H9 (cell line): ENCODE data around the gene CALHM6. TPM values are rescaled to one million over a fixed set of nuclear protein-coding genes. Genes with fewer than 3 reads are reported as not detected.

ENCODE experiments used
- DNase-seq: peaks from one replicate; pipeline ENCODE4 v3.0.0-alpha.2; 2017
- H2AFZ ChIP-seq: one replicate; pipeline ENCODE4 v1.6.1; 2013; ENCODE audit warnings: mild to moderate bottlenecking, low read length, control low read depth, moderate library complexity
- H2AK5ac ChIP-seq: 2 replicates; pipeline ENCODE4 v1.6.1; 2013; ENCODE audit warnings: low read length, control low read depth, mixed read lengths; ENCODE audit not compliant: insufficient read length
- H2BK120ac ChIP-seq: one replicate; pipeline ENCODE4 v1.6.1; 2013; ENCODE audit warnings: low read depth, mild to moderate bottlenecking, low read length, control low read depth, inconsistent platforms; ENCODE audit not compliant: poor library complexity, severe bottlenecking
- H2BK12ac ChIP-seq: 2 replicates; pipeline ENCODE4 v1.6.1; 2013; ENCODE audit warnings: low read length, control low read depth, mixed read lengths, low read depth; ENCODE audit not compliant: insufficient read length
- H2BK15ac ChIP-seq: 2 replicates; pipeline ENCODE4 v1.6.1; 2013; ENCODE audit warnings: low read depth, low read length, control low read depth
- H2BK20ac ChIP-seq: one replicate; pipeline ENCODE4 v1.6.1; 2013; ENCODE audit warnings: low read depth, mild to moderate bottlenecking, low read length, control low read depth, inconsistent platforms; ENCODE audit not compliant: poor library complexity, severe bottlenecking
- H2BK5ac ChIP-seq: 2 replicates; pipeline ENCODE4 v1.6.1; 2013; ENCODE audit warnings: low read length, control low read depth, mixed read lengths; ENCODE audit not compliant: insufficient read length
- H3K14ac ChIP-seq: 2 replicates; pipeline ENCODE4 v1.6.1; 2013; ENCODE audit warnings: low read length, control low read depth; ENCODE audit not compliant: insufficient read depth
- H3K18ac ChIP-seq: 2 replicates; pipeline ENCODE4 v1.6.1; 2013; ENCODE audit warnings: low read depth, mild to moderate bottlenecking, mixed read lengths, low read length, control low read depth; ENCODE audit not compliant: insufficient read length
- H3K23ac ChIP-seq: 2 replicates; pipeline ENCODE4 v1.6.1; 2013; ENCODE audit warnings: low read length, control low read depth, mixed read lengths, low read depth; ENCODE audit not compliant: insufficient read length
- H3K23me2 ChIP-seq: 2 replicates; pipeline ENCODE4 v1.6.1; 2013; ENCODE audit warnings: low read depth, mild to moderate bottlenecking, mixed read lengths, low read length, control low read depth; ENCODE audit not compliant: insufficient read length, poor library complexity, severe bottlenecking
- H3K27ac ChIP-seq: 2 replicates; pipeline ENCODE4 v1.5.1; 2013; ENCODE audit warnings: low read length, control low read depth, mixed read lengths, low read depth; ENCODE audit not compliant: insufficient read length
- H3K27me3 ChIP-seq: 2 replicates; pipeline ENCODE4 v1.6.1; 2013; ENCODE audit warnings: low read length, control low read depth, inconsistent platforms; ENCODE audit not compliant: insufficient read depth
- H3K4ac ChIP-seq: 2 replicates; pipeline ENCODE4 v1.6.1; 2013; ENCODE audit warnings: low read depth, mild to moderate bottlenecking, control low read depth, inconsistent platforms, low read length, moderate library complexity
- H3K4me1 ChIP-seq: 2 replicates; pipeline ENCODE4 v1.6.1; 2013; ENCODE audit warnings: low read length, control low read depth, inconsistent platforms; ENCODE audit not compliant: insufficient read depth
- H3K4me2 ChIP-seq: 2 replicates; pipeline ENCODE4 v1.6.1; 2013; ENCODE audit warnings: low read length, control low read depth, mixed read lengths; ENCODE audit not compliant: insufficient read length, insufficient read depth
- H3K56ac ChIP-seq: 2 replicates; pipeline ENCODE4 v1.6.1; 2013; ENCODE audit warnings: low read depth, mild to moderate bottlenecking, mixed read lengths, low read length, control low read depth; ENCODE audit not compliant: insufficient read length
- H3K79me1 ChIP-seq: 2 replicates; pipeline ENCODE4 v1.6.1; 2013; ENCODE audit warnings: low read depth, mild to moderate bottlenecking, moderate library complexity, low read length, control low read depth, inconsistent platforms; ENCODE audit not compliant: insufficient read depth, poor library complexity, severe bottlenecking
- H3K79me2 ChIP-seq: 2 replicates; pipeline ENCODE4 v1.6.1; 2013; ENCODE audit warnings: low read length, control low read depth, inconsistent platforms; ENCODE audit not compliant: insufficient read depth
- H3K9ac ChIP-seq: 2 replicates; pipeline ENCODE4 v1.6.1; 2013; ENCODE audit warnings: low read length, control low read depth, mixed read lengths; ENCODE audit not compliant: insufficient read length; ENCODE audit errors: extremely low read depth
- H3K9me3 ChIP-seq: one replicate; pipeline ENCODE4 v1.6.1; 2013; ENCODE audit warnings: low read depth, low read length, inconsistent platforms; ENCODE audit not compliant: control insufficient read depth
- H3T11ph ChIP-seq: one replicate; pipeline ENCODE4 v1.6.1; 2013; ENCODE audit warnings: mild to moderate bottlenecking, low read length, control low read depth, inconsistent platforms
- H4K20me1 ChIP-seq: one replicate; pipeline ENCODE4 v1.6.1; 2013; ENCODE audit not compliant: control insufficient read depth, insufficient read length, insufficient read depth
- H4K5ac ChIP-seq: 2 replicates; pipeline ENCODE4 v1.6.1; 2013; ENCODE audit warnings: low read depth, mild to moderate bottlenecking, mixed read lengths, low read length, control low read depth; ENCODE audit not compliant: insufficient read length
- H4K8ac ChIP-seq: replicated peaks from 2 replicates; pipeline ENCODE4 v1.6.1; 2013; ENCODE audit warnings: low read length, control low read depth, mixed read lengths, low read depth; ENCODE audit not compliant: insufficient read length
- H4K91ac ChIP-seq: 2 replicates; pipeline ENCODE4 v1.6.1; 2013; ENCODE audit warnings: low read depth, mild to moderate bottlenecking, moderate library complexity, mixed read lengths, low read length, control low read depth; ENCODE audit not compliant: insufficient read length
- H3K27ac Mint-ChIP-seq, 3 experiments: 2 replicates in 2 of 3; 3 replicates in 1 of 3; pipeline ENCODE4 v1.8.0; 2020 to 2021; ENCODE audit warnings: mixed read lengths in 3 of 3, mild to moderate bottlenecking in 1 of 3, moderate library complexity in 1 of 3
- H3K27me3 Mint-ChIP-seq: 2 replicates; pipeline ENCODE4 v1.8.0; 2021; ENCODE audit warnings: low read depth, mild to moderate bottlenecking, moderate library complexity, mixed read lengths
- H3K36me3 Mint-ChIP-seq, 3 experiments: 2 replicates in 2 of 3; 3 replicates in 1 of 3; pipeline ENCODE4 v1.8.0; 2020 to 2021; ENCODE audit warnings: low read depth in 3 of 3, mixed read lengths in 3 of 3; ENCODE audit not compliant: insufficient read depth in 1 of 3
- H3K4me1 Mint-ChIP-seq, 2 experiments: 2 replicates each; pipeline ENCODE4 v1.8.0; 2020; ENCODE audit warnings: mixed read lengths in 2 of 2
- H3K4me3 Mint-ChIP-seq, 2 experiments: 2 replicates in 1 of 2; 3 replicates in 1 of 2; pipeline ENCODE4 v1.8.0; 2020 to 2021; ENCODE audit warnings: mild to moderate bottlenecking in 2 of 2, mixed read lengths in 2 of 2, moderate library complexity in 1 of 2
- H3K9me3 Mint-ChIP-seq, 2 experiments: 2 replicates in 1 of 2; 3 replicates in 1 of 2; pipeline ENCODE4 v1.8.0; 2020; ENCODE audit warnings: mild to moderate bottlenecking in 2 of 2, mixed read lengths in 2 of 2, moderate library complexity in 1 of 2
- WGBS: extraction: QIAGEN DNeasy Blood & Tissue Kit; methylation state at CpG from one replicate; pipeline ENCODE4 v1.1.7; 2013; ENCODE audit warnings: missing lambda C conversion rate, low lambda C conversion rate, mixed read lengths; ENCODE audit not compliant: insufficient read length; ENCODE audit errors: extremely low coverage; 5-methylcytosine and 5-hydroxymethylcytosine counted together
- total RNA-seq: library from RNA; stranded (reverse); gene quantifications from 2 replicates; pipeline ENCODE4 v1.2.1, GENCODE V29; 2021
- TF ChIP-seq, protein P1 (sequence below): fragments of 200-600 bp; sonication (generic); conservative IDR thresholded peaks from 3 replicates; pipeline ENCODE4 v1.8.0; 2021; ENCODE audit warnings: antibody characterized with exemption, mild to moderate bottlenecking

Gene CALHM6
- total RNA-seq, 1 experiment from 2014 or later: 0.44 TPM

DNA sequence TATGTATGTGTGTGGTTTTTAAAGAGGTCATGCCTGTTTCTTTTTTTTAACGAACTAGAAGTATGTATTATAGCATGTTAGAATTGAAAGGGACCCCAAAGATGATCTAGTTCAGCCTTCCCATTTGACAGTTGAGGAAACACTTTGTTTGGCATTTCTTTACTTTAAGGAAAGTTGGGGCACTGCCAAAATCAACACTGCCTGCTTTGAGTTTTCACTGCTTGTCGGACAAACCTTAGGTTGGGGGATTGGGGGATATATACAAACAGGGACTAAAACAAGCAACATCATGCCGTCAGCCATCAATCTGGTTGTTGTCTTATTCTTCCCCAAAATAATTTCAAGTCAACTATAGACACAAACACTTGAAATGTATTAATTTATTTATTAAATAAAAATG lies 14.1 kb upstream of the CALHM6 start:
- no peak overlapping the region for H3K4ac ChIP-seq
- no peak overlapping the region for H3K4me3 Mint-ChIP-seq
- no peaks in the 10 kb centered on the region for H3K27me3 Mint-ChIP-seq
- H3K18ac ChIP-seq: no peak overlapping the region
- no peaks in the 10 kb centered on the region for H3K79me2 ChIP-seq
- H3K4me1 ChIP-seq: no peaks in the 10 kb centered on the region
- H3K9me3 Mint-ChIP-seq: no peaks in the 10 kb centered on the region
- no peak overlapping the region for H3T11ph ChIP-seq
- no peak overlapping the region for H2AFZ ChIP-seq
- H4K91ac ChIP-seq: no peak overlapping the region
- no peaks in the 10 kb centered on the region for H3K27me3 ChIP-seq
- H4K20me1 ChIP-seq: no peaks in the 10 kb centered on the region
- H2BK20ac ChIP-seq: no peak overlapping the region
- no peak overlapping the region for H3K27ac ChIP-seq
- H3K14ac ChIP-seq: no peak overlapping the region
- H3K36me3 Mint-ChIP-seq: no peaks in the 10 kb centered on the region
- no peak overlapping the region for H3K9ac ChIP-seq
- H2BK5ac ChIP-seq: no peak overlapping the region
- H3K56ac ChIP-seq: no peak overlapping the region
- H2AK5ac ChIP-seq: no peak overlapping the region
- H4K8ac ChIP-seq: no peak overlapping the region
- H3K23ac ChIP-seq: no peak overlapping the region
- no peaks in the 10 kb centered on the region for H3K23me2 ChIP-seq
- no peak for DNase-seq
- H2BK120ac ChIP-seq: no peak overlapping the region
- H3K4me2 ChIP-seq: no peak overlapping the region
- WGBS: no CpG with 5 or more reads among the region's 3 CpGs
- TF ChIP-seq, protein P1, sequence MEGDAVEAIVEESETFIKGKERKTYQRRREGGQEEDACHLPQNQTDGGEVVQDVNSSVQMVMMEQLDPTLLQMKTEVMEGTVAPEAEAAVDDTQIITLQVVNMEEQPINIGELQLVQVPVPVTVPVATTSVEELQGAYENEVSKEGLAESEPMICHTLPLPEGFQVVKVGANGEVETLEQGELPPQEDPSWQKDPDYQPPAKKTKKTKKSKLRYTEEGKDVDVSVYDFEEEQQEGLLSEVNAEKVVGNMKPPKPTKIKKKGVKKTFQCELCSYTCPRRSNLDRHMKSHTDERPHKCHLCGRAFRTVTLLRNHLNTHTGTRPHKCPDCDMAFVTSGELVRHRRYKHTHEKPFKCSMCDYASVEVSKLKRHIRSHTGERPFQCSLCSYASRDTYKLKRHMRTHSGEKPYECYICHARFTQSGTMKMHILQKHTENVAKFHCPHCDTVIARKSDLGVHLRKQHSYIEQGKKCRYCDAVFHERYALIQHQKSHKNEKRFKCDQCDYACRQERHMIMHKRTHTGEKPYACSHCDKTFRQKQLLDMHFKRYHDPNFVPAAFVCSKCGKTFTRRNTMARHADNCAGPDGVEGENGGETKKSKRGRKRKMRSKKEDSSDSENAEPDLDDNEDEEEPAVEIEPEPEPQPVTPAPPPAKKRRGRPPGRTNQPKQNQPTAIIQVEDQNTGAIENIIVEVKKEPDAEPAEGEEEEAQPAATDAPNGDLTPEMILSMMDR: no peak
- H3K79me1 ChIP-seq: no peaks in the 10 kb centered on the region
- no peak overlapping the region for H4K5ac ChIP-seq
- no peaks in the 10 kb centered on the region for H3K9me3 ChIP-seq
- H2BK12ac ChIP-seq: no peak overlapping the region
- H3K4me1 Mint-ChIP-seq: peaks cover 9 to 15% of the 10 kb centered on the region in 2 experiments
- H3K27ac Mint-ChIP-seq: no peak overlapping the region
- no peak overlapping the region for H2BK15ac ChIP-seq
